Subcutaneous adipose tissue (tissue), 4 donors: ENCODE results near the gene DLL3. TPM values are rescaled to one million over a fixed set of nuclear protein-coding genes. Genes with fewer than 3 reads are reported as not detected.

ENCODE experiments used
- CTCF ChIP-seq: fragments of 450-650 bp; IDR thresholded peaks from one replicate; pipeline ENCODE4 v1.5.1; 2016; ENCODE audit warnings: low read depth, mild to moderate bottlenecking, control low read depth, antibody characterized with exemption, moderate library complexity
- total RNA-seq, 4 donors: library from RNA; depleted of rRNA; stranded (reverse); fragments of >200 nt; gene quantifications; one replicate each; pipeline ENCODE4 v1.1.0, GENCODE V29; 2016

DLL3 gene
- total RNA-seq, 4 donors from 2014 or later, result not detected

DNA sequence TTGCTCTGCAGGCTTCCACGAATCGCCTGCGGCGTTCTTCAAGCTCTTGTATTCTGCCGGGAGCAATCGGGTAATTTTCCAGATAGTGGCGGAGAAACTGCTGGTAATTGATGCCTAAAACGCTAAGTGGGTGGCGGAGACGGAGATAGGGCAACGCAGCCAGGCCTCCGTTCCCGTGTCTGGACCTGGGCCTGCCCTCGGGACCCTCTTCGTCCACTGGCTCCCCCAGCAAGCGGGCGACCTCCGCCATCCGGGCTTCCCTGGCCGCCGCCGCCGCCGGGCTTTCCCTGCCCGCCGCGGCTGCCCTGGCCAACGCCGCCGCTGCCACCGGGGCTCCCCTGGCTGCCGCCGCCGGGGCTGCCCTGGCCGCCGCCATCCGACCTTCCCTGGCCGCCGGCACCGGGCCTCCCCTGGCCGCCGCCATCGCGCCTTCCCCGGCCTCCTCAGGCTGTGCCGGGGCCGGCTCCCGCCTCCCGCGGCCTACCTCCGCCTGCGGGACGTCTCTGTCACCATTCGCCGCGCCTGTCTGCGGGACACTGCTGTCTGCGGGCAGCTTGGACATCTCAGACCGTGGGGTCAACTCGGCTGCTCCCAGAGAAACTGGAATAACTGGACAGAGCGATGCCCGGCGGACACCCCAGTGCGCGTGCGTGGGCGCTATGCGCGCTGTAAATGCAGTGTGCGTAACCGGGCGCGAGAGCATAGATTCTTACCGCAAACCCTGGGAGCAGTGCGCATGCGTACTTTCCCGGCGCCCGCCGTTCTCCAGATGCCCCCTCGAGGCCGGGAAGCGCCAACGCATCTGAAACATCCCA lies 41.0 kb downstream of the DLL3 start, which contains the start of gene EID2:
Gene EID2, minus strand, starts transcription at position 644 of the 815 bp plus-strand sequence. Its CDS starts 82 bp downstream, at position 562.
- TF ChIP-seq CTCF, result no peak

DNA sequence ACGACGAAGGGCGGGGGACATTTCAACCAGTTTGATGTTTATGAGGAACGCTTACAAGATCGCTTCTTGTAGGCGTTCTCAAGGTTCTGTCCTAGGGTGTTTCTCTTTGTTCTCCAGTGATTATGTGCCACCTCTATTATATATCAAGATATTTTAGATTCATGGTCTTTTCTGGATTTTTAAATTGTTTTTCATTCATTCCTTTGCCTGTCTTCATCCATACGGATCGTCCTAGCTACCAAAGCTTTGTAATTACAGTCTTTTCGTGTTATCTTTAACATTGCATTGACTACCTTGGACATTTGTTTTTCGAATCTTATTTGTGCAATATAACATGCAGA lies 41.6 kb downstream of the DLL3 start:
- TF ChIP-seq CTCF, result no peak

GRCh38 chr19:39542206-39542605 lies 43.5 kb downstream of the DLL3 start:
- TF ChIP-seq CTCF, result no peak

DNA sequence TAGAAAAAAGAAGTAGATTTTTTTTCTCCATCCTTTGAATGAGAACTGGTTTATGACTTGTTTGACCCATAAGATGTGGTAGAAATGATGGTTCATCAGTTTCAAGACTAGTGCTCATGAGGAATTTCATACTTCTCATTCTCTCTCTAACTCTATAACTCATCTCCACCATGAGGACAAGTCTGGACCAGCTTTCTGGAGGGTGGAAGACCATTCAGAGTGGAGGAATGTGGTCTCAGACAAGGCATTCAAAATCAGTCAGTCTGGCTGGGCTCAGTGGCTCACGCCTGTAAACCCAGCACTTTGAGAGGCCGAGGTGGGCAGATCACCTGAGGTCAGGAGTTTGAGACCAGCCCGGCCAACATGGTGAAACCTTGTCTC lies 44.7 kb downstream of the DLL3 start:
- TF ChIP-seq CTCF, result no peak

DNA sequence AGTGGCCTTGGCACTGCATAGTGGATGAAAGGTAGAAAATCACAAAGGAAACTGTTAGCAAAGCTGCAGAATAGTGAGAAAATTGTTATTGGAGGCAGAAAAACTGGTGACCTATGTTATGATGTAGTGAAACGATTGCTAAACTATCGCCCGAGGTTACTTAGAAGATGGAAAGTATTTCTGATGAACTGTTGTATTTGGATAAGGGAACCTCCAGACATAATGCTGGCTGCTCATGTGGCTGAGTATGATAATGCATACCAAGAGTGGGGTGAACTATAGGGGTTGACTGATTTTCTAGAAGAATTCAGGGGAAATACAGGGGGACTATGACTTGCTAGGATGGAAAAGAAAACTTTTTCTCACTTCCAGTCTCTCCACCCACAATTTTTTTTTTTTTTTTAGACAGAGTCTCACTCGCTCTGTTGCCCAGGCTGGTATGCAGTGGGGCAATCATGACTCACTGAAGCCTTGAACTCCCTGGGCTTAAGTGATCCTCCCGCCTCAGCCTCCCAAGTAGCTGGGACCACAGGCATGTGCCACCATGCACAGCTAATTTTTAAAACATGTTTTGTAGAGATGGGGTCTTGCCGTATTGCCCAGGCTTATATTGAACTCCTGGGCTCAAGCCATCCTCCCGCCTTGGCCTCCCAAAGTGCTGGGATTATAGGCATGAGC lies 45.6 kb downstream of the DLL3 start:
- TF ChIP-seq CTCF, result no peak

DNA sequence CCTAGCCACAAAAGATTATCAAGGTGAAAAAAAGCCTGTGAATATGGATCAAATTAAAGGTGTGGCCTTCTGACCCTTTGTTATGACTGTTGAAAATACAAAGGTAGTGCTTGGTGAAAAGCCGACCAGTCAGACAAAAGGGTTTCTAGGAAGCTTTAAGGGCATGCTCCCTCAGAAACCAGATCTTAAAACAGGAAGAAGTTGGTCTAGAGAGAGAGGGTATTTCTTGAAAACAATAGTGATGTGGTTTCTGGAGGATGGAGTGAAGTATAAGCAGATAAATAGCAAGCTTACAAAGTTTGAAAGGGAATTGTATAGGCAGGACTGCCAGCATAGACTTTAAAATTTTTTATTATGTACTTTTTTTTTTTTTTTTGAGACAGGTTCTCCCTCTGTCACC lies 46.2 kb downstream of the DLL3 start:
- no peak for TF ChIP-seq CTCF

DNA sequence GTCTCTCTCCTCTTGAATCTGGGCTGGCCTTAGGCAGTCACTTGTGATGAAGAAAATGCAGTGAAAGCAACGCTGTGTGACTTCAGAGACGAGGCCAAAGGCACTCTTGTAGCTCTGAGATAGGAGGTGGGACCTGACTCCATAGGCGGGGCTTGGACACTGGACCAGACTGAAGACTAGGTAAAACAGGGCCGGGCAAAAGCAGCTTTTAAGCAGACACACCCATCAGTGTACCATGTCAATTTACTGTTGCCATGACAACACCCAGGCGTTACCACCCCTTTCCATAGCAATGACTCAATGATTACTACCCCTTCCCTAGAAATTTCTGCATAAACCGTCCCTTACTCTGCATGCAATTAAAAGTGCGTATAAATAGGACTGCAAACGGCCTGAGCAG lies 47.9 kb downstream of the DLL3 start:
- no peak for TF ChIP-seq CTCF
